HG02588 (cell line): ENCODE data around the gene PSTPIP2.
"Not testable (repeated sequence)": the region's sequence is repeated elsewhere in the genome, so short reads cannot be mapped to it uniquely, and the experiment has no call there.

Source experiments
- ATAC-seq: cut with Tn5 transposase; IDR thresholded peaks from one replicate; pipeline ENCODE4 v1.9.1; 2021; ENCODE audit warnings: mild to moderate bottlenecking, moderate library complexity; ENCODE audit not compliant: unreplicated experiment

Gene PSTPIP2

DNA sequence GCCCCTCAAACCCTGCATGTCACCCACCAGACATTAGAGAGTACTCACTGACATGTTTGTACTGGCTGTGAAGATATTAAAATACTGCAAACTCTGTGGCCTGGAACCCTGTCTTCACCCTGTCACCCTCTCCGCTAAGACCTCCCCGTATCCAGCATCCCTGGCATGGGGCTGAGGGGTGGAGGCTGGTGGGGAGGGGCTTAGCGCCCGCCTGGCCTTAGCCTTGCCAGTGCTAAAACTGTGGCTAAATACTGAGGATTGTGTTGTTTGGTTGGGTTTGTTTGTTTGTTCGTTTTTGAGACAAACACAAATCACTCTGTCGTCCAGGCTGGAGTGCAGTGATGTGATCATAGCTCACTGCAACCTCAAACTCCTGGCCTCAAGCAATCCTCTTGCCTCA is 1.8 kb downstream of the PSTPIP2 start:
- no peak for ATAC-seq

DNA sequence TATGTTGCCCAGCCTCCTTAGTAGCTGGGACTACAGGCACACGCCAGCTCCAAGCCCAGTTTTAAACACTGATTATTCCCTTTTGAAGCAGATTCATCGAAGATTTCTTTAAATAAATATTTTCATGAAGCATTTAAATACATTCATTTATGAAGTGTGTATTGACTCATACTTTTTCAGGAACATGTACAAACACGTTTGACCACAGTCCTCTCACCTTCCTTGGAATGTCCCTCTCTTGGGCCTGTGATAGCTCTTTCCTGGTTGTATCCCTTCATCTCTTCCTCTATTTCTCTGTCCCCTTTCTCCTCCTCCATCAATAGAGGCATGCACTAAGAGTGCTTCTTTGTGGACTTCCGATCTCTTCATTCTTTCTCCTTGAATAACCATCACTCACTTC is 2.5 kb downstream of the PSTPIP2 start:
- ATAC-seq: no peak

- no peak for ATAC-seq
These were observed 3.3 kb downstream of the PSTPIP2 start for GRCh38 chr18:46068763-46069162.

DNA sequence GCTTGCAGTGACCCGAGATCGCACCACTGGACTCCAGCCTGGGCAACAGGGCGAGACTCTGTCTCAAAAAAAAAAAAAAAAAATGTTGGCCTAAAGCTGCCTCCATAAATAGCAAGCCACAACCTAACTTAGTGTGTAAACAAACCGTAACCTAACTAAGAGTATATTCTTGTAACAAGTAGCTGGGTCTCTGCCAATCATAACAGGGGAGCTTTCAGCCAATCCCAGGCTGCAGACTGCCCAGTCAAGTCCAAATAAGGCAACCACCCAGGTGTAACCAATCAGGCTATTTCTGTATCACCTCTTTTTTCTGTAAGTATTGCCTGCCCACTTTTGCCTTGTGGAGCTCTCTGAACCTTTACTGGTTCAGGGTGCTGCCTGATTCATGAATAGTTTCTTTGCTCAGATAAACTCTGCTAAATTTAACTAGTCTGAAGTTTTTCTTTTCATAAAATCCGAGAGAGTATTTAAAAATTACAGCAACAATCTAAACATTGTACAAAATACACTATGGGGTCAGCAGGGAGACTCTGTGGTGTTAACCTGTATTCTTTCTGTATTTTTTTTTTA is 4.5 kb downstream of the PSTPIP2 start:
- no peak for ATAC-seq

DNA sequence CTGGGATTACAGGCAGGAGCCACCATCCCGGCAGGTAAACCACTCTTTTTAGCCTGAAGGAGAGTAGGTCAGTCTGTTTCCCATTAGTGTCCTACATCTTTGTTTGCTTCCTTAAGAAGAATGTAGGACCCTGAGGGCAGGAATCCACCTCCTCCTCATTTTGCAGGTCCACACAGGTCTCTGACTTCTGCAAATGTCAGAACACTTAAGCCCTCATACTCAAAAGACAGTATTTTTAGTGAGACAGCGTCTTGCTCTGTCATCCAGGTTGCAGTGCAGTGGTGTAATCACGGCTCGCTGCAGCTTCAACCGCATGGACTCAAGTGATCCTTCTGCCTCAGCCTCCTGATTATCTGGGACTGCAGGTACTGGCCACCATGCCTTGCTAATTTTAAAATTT is 9.3 kb downstream of the PSTPIP2 start:
- ATAC-seq: no peak

GRCh38 chr18:46061796-46062195 is 10.3 kb downstream of the PSTPIP2 start:
- ATAC-seq: no peak

DNA sequence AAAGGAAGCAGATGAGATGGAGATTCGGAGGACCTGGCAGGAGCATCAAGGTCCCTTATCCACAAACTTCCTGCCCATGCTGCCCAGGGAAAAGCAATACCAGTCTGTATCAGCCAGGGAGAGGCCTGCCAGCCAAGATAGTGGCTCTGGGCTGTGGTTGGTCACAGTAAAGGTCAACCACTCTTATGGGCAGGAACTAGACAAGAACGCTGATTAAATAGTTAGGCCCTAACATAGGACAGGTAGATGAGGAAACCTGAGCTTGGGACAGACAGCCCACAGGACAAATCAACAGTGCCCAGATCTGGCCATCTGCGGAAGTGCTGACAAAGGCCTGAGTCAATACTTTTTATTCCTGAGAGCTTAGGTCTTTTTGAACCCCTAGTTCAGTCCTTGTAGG is 10.7 kb downstream of the PSTPIP2 start:
- no peak for ATAC-seq

- ATAC-seq: no peak
These were observed 11.7 kb downstream of the PSTPIP2 start for GRCh38 chr18:46060359-46060841.

DNA sequence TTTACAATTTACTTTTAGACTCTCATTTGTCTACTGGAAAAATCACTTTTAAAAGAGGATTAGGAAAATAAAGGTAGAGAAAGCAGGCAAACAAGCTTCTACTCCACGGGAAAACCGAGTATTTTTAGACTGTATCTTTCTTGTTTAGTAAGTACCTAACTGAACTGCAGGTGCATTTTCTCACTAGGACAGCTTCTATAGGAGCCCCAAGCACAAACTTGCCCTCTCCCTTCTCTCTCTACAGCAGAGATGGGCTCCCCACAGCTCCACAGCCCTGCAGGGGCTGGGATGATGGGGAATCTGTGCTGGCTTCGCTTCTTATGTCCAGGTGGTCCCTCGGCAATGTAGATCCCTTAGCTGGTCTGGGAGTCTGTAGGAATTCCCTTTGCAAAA is 16.2 kb downstream of the PSTPIP2 start:
- ATAC-seq: no peak

GRCh38 chr18:46054956-46055837 is 16.9 kb downstream of the PSTPIP2 start:
- no peak for ATAC-seq

DNA sequence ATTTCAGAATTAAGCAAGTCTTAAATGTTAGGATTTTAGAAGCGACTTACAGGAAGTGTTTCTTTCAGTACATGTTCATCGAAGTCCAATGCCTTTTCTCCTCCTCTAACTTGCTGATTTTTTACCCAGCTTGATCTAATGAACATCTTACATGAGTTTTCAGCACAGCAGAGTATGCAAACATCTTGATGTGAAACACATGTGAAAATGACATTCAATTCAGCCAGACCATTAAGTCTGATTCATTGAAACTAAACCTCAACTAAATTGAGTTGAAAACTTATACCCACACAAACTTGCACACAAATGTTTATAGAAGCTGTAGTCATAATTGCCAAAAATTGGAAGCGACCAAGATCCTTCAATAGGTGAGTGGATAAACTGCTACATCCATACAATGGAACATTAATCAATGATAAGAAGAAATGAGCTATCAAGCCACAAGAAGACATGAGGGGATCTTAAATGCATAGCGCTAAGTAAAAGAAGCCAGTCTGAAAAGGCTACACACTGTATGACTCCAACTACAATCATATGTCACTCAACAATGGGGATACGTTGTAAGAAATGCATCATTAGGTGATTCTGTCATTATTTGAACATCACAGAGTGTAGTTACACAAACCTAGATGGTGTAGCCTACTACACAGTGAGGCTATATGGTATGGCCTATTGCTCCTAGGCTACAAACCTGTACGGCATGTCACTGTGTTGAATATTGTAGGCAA is 18.5 kb downstream of the PSTPIP2 start:
- ATAC-seq: no peak

DNA sequence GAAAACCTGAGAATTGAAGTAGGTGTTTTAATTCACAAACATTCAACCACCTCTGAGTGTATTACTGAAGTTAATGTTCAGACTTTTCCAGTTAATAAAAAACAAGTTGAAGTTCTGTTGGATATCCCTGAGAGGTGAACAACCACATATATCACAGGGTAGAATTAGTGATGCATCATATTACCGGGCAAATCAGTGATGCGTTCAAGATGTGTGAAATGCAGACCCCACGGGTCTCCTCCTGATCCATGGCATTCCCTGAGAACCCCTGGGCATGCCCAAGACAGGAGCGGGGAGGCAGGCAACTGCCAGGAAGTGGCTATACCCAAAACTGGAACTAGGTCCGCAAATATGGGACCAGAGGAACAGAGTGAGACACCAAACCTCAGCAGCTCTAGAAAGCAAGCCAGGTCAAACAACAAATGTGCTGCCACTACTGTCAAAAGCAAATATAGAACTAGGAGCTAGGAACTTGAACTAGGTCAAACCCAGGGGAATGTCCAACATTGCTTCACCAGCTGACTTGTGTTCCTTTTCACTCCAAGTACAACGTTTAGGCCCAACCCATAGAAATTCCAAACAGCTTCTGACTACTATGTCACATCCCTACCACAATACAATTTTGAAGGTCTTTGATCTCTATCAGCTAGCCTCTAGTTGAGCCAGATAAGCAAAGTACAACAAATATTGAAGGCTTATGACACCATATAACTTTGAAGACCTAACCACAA is 20.2 kb downstream of the PSTPIP2 start:
- ATAC-seq: no peak

DNA sequence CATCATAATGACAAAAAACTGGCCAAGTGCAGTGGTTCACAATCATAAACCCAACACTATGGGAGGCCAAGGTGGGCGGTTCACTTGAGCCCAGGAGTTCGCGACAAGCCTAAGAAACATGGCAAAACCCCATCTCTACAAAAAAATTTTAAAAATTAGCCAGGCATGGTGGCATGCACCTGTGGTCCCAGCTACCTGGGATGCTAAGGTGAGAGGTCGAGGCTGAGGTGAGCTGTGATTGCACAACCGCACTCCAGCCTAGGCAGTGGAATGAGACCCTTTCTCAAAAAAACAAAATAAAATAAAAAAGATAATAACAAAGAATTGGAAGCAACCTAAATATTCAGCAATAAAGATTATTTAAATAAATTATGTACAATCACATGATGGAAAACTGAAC is 21.8 kb downstream of the PSTPIP2 start:
- ATAC-seq: no peak

- ATAC-seq: no peak
These were observed 23.4 kb downstream of the PSTPIP2 start for GRCh38 chr18:46048641-46049040.

- ATAC-seq: not testable (repeated sequence)
These were observed 24.7 kb downstream of the PSTPIP2 start for GRCh38 chr18:46047369-46047768.

DNA sequence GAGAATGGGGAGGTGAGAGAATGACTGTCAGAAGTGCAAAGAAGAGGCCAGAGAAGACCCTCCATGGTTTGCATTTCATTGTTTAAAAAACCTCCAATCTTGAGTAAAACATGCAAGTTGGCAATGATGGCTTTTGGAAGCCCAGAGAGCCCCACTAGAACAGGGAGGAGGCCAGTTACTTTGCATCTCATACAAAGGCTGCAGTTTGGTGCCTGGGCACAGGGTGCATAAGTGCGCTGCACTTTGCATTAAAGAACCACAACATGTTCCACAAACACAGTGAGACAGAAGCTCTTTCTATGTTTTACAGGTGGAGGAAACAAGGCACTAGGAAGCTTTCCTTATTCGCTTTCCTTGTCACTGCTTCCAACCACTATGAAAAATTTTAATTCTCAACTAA is 25.4 kb downstream of the PSTPIP2 start:
- ATAC-seq: no peak

- ATAC-seq: no peak
These were observed 25.9 kb downstream of the PSTPIP2 start for GRCh38 chr18:46046126-46046525.

GRCh38 chr18:46042571-46043123 is 29.4 kb downstream of the PSTPIP2 start:
- no peak for ATAC-seq

GRCh38 chr18:46040747-46041104 is 31.3 kb downstream of the PSTPIP2 start:
- no peak for ATAC-seq

GRCh38 chr18:46040033-46040746 is 31.9 kb downstream of the PSTPIP2 start:
- ATAC-seq: no peak
